Ovary (tissue), 3 donors: Measurements from ENCODE around the gene DTD1.

ENCODE experiments used
- POLR2A ChIP-seq: fragments of 450-650 bp; IDR thresholded peaks from one replicate; pipeline ENCODE4 v1.6.1; 2017; ENCODE audit warnings: antibody characterized with exemption, mild to moderate bottlenecking, moderate library complexity
- TF ChIP-seq, protein P1 (sequence below), 3 donors: fragments of 450-650 bp in 2 of 3; fragments of 200-600 bp in 1 of 3; IDR thresholded peaks; one replicate each; pipeline versions ENCODE4 v1.5.1 to v1.8.0; 2016 to 2022; ENCODE audit warnings: antibody characterized with exemption in 3 of 3, mild to moderate bottlenecking in 1 of 3
- donor health status: DM: no; HTN: no; CAD: no.

GRCh38 chr20:18635380-18635779 is 47.5 kb downstream of the DTD1 start:
- TF ChIP-seq POLR2A, result no peak
- TF ChIP-seq, protein P1, sequence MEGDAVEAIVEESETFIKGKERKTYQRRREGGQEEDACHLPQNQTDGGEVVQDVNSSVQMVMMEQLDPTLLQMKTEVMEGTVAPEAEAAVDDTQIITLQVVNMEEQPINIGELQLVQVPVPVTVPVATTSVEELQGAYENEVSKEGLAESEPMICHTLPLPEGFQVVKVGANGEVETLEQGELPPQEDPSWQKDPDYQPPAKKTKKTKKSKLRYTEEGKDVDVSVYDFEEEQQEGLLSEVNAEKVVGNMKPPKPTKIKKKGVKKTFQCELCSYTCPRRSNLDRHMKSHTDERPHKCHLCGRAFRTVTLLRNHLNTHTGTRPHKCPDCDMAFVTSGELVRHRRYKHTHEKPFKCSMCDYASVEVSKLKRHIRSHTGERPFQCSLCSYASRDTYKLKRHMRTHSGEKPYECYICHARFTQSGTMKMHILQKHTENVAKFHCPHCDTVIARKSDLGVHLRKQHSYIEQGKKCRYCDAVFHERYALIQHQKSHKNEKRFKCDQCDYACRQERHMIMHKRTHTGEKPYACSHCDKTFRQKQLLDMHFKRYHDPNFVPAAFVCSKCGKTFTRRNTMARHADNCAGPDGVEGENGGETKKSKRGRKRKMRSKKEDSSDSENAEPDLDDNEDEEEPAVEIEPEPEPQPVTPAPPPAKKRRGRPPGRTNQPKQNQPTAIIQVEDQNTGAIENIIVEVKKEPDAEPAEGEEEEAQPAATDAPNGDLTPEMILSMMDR (IDR thresholded peaks at IDR 0.05), result no peak
